SK-N-SH treated with all-trans-retinoic acid at 6 μM for 48 hours (cell line): ENCODE results near the gene DNER.

ENCODE experiments used
- ARNTL ChIP-seq: fragments of 450-650 bp; formaldehyde crosslinking; IDR thresholded peaks from 2 replicates; pipeline ENCODE4 v1.5.0; 2020; ENCODE audit warnings: low read depth, mild to moderate bottlenecking, moderate library complexity, borderline replicate concordance
- BACH2 ChIP-seq: fragments of 250-450 bp; sonication (Bioruptor Pico); IDR thresholded peaks from 2 replicates; pipeline ENCODE4 v1.9.0; 2021; ENCODE audit warnings: mild to moderate bottlenecking, borderline replicate concordance
- CREB5 ChIP-seq: fragments of 250-450 bp; sonication (Bioruptor Pico); IDR thresholded peaks from 2 replicates; pipeline ENCODE4 v1.5.1; 2020; ENCODE audit warnings: low read depth, mild to moderate bottlenecking, moderate library complexity
- ESRRG ChIP-seq: fragments of 250-450 bp; sonication (Bioruptor Pico); IDR thresholded peaks from 2 replicates; pipeline ENCODE4 v1.6.1; 2021; ENCODE audit warnings: mild to moderate bottlenecking
- ISL1 ChIP-seq: fragments of 250-450 bp; sonication (Bioruptor Pico); IDR thresholded peaks from 2 replicates; pipeline ENCODE4 v2.1.2; 2022; ENCODE audit warnings: mild to moderate bottlenecking, moderate library complexity
- POU6F1 ChIP-seq: fragments of 250-450 bp; sonication (Bioruptor Pico); IDR thresholded peaks from 2 replicates; pipeline ENCODE4 v1.8.0; 2021; ENCODE audit warnings: low read depth, mild to moderate bottlenecking, moderate library complexity, borderline replicate concordance
- RARB ChIP-seq: fragments of 250-450 bp; sonication (Bioruptor Pico); IDR thresholded peaks from 2 replicates; pipeline ENCODE4 v1.8.0; 2021; ENCODE audit warnings: mild to moderate bottlenecking, moderate library complexity
- SNAI2 ChIP-seq: fragments of 250-450 bp; sonication (Bioruptor Pico); IDR thresholded peaks from 2 replicates; pipeline ENCODE4 v1.5.0; 2020; ENCODE audit warnings: mild to moderate bottlenecking, moderate library complexity
- TOX ChIP-seq: fragments of 250-450 bp; sonication (Bioruptor Pico); IDR thresholded peaks from 2 replicates; pipeline ENCODE4 v1.8.0; 2021; ENCODE audit warnings: mild to moderate bottlenecking, moderate library complexity, borderline replicate concordance
- TSHZ2 ChIP-seq: fragments of 250-450 bp; sonication (Bioruptor Pico); IDR thresholded peaks from 2 replicates; pipeline ENCODE4 v1.5.0; 2020; ENCODE audit warnings: mild to moderate bottlenecking, moderate library complexity
- ZC3H10 ChIP-seq: fragments of 250-450 bp; sonication (Bioruptor Pico); IDR thresholded peaks from 2 replicates; pipeline ENCODE4 v1.5.1; 2021; ENCODE audit warnings: mild to moderate bottlenecking, moderate library complexity
- ZFP3 ChIP-seq: fragments of 250-450 bp; sonication (Bioruptor Pico); IDR thresholded peaks from 2 replicates; pipeline ENCODE4 v1.5.0; 2020; ENCODE audit warnings: mild to moderate bottlenecking, moderate library complexity
- ZFP30 ChIP-seq: fragments of 450-650 bp; formaldehyde crosslinking; IDR thresholded peaks from 2 replicates; pipeline ENCODE4 v1.5.0; 2022; ENCODE audit warnings: mild to moderate bottlenecking, moderate library complexity
- ZNF8 ChIP-seq: fragments of 450-650 bp; formaldehyde crosslinking; IDR thresholded peaks from 2 replicates; pipeline ENCODE4 v1.5.0; 2020; ENCODE audit warnings: mild to moderate bottlenecking, moderate library complexity

GRCh38 chr2:229412686-229413085, 301.7 kb downstream of the DNER start:
- TF ChIP-seq TOX (CRISPR knock-in tag) = no peak
- TF ChIP-seq ISL1 (CRISPR knock-in tag) = no peak
- no peak for TF ChIP-seq RARB (CRISPR knock-in tag)
- TF ChIP-seq SNAI2 (CRISPR knock-in tag) = no peak
- TF ChIP-seq ESRRG (CRISPR knock-in tag) = no peak
- no peak for TF ChIP-seq ARNTL (CRISPR knock-in tag)
- TF ChIP-seq ZC3H10 (CRISPR knock-in tag) = no peak
- TF ChIP-seq ZFP30 (CRISPR knock-in tag) = no peak
- no peak for TF ChIP-seq BACH2 (CRISPR knock-in tag)
- no peak for TF ChIP-seq TSHZ2
- no peak for TF ChIP-seq CREB5
- no peak for TF ChIP-seq POU6F1 (CRISPR knock-in tag)
- TF ChIP-seq ZNF8 (CRISPR knock-in tag) = no peak
- no peak for TF ChIP-seq ZFP3 (CRISPR knock-in tag)
